Liver (tissue), 3 donors: ENCODE results near the gene STMP1.
"Not testable (repeated sequence)": the region's sequence is repeated elsewhere in the genome, so short reads cannot be mapped to it uniquely, and the experiment has no call there.

Experiments
- TF ChIP-seq, protein P1 (sequence below): IDR thresholded peaks from 2 replicates; pipeline ENCODE4 v1.6.1; 2016; ENCODE audit warnings: antibody characterized with exemption
- TF ChIP-seq, protein P2 (sequence below): fragments of 150-350 bp; IDR thresholded peaks from 2 replicates; pipeline ENCODE4 v1.5.1; 2017; ENCODE audit warnings: improper control_type of control experiment, low read depth, low read length; ENCODE audit not compliant: missing input control
- donor health status: healthy.
- donor health status: healthy.

DNA sequence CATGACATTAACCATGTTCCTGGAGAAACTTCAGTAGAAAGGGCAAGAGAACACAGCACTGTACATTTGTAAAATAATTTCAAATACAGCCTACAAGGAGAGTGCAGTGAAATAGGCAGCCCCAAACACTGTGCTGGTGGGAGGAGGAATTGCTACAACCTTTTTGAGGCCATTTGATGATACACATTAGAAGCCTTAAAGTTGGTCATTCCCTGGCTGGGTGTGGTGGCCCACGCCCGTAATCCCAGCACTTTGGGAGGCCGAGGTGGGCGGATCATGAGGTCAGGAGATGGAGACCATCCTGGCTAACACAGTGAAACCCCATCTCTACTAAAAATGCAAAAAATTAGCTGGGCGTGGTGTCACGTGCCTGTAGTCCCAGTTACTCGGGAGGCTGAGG lies 30.3 kb downstream of the STMP1 start:
- TF ChIP-seq, protein P1, sequence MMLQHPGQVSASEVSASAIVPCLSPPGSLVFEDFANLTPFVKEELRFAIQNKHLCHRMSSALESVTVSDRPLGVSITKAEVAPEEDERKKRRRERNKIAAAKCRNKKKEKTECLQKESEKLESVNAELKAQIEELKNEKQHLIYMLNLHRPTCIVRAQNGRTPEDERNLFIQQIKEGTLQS = not testable (repeated sequence)
- TF ChIP-seq, protein P2, sequence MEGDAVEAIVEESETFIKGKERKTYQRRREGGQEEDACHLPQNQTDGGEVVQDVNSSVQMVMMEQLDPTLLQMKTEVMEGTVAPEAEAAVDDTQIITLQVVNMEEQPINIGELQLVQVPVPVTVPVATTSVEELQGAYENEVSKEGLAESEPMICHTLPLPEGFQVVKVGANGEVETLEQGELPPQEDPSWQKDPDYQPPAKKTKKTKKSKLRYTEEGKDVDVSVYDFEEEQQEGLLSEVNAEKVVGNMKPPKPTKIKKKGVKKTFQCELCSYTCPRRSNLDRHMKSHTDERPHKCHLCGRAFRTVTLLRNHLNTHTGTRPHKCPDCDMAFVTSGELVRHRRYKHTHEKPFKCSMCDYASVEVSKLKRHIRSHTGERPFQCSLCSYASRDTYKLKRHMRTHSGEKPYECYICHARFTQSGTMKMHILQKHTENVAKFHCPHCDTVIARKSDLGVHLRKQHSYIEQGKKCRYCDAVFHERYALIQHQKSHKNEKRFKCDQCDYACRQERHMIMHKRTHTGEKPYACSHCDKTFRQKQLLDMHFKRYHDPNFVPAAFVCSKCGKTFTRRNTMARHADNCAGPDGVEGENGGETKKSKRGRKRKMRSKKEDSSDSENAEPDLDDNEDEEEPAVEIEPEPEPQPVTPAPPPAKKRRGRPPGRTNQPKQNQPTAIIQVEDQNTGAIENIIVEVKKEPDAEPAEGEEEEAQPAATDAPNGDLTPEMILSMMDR = not testable (repeated sequence)
